Measurements from ENCODE around the gene TNS4. TPM values are rescaled to one million over a fixed set of nuclear protein-coding genes. Genes with fewer than 3 reads are reported as not detected.

The TNS4 gene
- total and polyA plus RNA-seq, 9 of the 15 experiments (the other 6 are each of a cell fraction or from before 2014, with no cell fraction given), result 0.04 to 0.73 (median 0.24) TPM; not detected in 1

DNA sequence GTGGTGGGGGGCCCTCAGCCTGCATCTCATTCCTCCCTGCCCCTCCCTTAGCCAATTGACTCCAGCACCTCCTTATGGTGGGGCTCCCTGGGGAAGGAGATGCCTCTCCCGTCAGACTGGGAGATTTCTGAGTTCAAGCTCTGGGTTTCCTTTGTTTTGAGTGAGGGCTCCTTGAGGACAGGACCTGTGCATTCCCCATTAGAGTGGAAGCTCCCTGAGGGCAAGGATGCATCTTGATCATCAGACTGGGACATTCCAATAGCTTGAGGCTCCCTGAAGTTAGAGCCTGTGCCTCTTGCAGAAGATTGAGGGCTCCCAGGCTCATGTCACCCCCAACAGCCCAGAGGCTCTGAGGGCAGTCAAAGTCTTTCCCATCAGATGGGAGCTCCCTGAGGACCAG lies 23.6 kb downstream of the TNS4 start:
- no TSS peak for BruUV-seq (replicated peaks)
- Histone ChIP-seq H3K27me3 (ENCODE audit: control insufficient read depth in 2 of 2, insufficient read depth in 2 of 2, low read length in 2 of 2) (no peaks in the 10 kb centered on the region), H3K79me2 (ENCODE audit: control insufficient read depth, insufficient read depth, low read length) (no peaks in the 10 kb centered on the region), H3K9me1 (ENCODE audit: control insufficient read depth, insufficient read depth, low read length) (no peaks in the 10 kb centered on the region), H3K4me3 (no peak overlapping the region), H3K36me3 (ENCODE audit: control insufficient read depth, insufficient read depth, low read length) (no peaks in the 10 kb centered on the region), H3K4me1 (replicated peaks in 1 of 2; ENCODE audit: control insufficient read depth in 2 of 2, insufficient read depth in 2 of 2, low read length in 2 of 2) (peaks cover 11 to 40% of the 10 kb centered on the region in 2 experiments; a peak in 4 of 5 replicates), H3K9me3 (replicated peaks; ENCODE audit: control insufficient read depth, insufficient read depth, low read depth, low read length) (no peaks in the 10 kb centered on the region), H3K9ac (ENCODE audit: insufficient read depth in 1 of 2, low read depth in 2 of 2, low read length in 2 of 2) (no peak overlapping the region), H3K27ac (ENCODE audit: extremely low read depth, low read depth, low read length) (no peak overlapping the region), H2AFZ (ENCODE audit: low read depth, low read length) (no peak overlapping the region), H3K4me2 (ENCODE audit: insufficient read depth, low read length) (no peak overlapping the region), H4K20me1 (replicated peaks; ENCODE audit: control insufficient read depth, insufficient read depth, low read length) (no peaks in the 10 kb centered on the region)
- ChIA-PET CTCF (ENCODE audit: low intra/inter-chr PET ratio) (no interaction called here), POLR2A (no interaction called here)
- in situ Hi-C loops (cut with MboI), result no loop called here
- ATAC-seq (no peak), DNase-seq (ENCODE audit: extremely low read depth in 1 of 4, low spot score in 3 of 4) (no peak), FAIRE-seq (no peak)
- 25% methylated on average over 1 of the region's 1 CpG for WGBS (ENCODE audit: insufficient coverage, low coverage, missing lambda C conversion rate)
- intact Hi-C loops (cut with micrococcal nuclease), result loop anchor here (2.0 to 10.0 kb wide), 3 partner anchors 35 to 113 kb away; partner anchors contain the start of genes GJD3 and IGFBP4
- TF ChIP-seq, protein P1, sequence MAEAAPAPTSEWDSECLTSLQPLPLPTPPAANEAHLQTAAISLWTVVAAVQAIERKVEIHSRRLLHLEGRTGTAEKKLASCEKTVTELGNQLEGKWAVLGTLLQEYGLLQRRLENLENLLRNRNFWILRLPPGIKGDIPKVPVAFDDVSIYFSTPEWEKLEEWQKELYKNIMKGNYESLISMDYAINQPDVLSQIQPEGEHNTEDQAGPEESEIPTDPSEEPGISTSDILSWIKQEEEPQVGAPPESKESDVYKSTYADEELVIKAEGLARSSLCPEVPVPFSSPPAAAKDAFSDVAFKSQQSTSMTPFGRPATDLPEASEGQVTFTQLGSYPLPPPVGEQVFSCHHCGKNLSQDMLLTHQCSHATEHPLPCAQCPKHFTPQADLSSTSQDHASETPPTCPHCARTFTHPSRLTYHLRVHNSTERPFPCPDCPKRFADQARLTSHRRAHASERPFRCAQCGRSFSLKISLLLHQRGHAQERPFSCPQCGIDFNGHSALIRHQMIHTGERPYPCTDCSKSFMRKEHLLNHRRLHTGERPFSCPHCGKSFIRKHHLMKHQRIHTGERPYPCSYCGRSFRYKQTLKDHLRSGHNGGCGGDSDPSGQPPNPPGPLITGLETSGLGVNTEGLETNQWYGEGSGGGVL (CRISPR knock-in tag; IDR thresholded peaks at IDR 0.05), result no peak
- TF ChIP-seq DIDO1 (tag; IDR thresholded peaks at IDR 0.05; ENCODE audit: low read depth) (no peak), ZNF165 (CRISPR knock-in tag; IDR thresholded peaks at IDR 0.05; ENCODE audit: borderline replicate concordance) (no peak), ZKSCAN1 (IDR thresholded peaks at IDR 0.05; ENCODE audit: low read depth, low read length) (no peak), ATF2 (CRISPR knock-in tag; IDR thresholded peaks at IDR 0.05) (no peak), CBX3 (IDR thresholded peaks at IDR 0.05; ENCODE audit: borderline replicate concordance in 1 of 2, low read length in 2 of 2) (peak in 1 of 2 experiments; percentile 34; a peak in 1 of 3 replicates), BDP1 (IDR thresholded peaks at IDR 0.05; ENCODE audit: insufficient read depth, insufficient read length) (no peak), ZNF639 (CRISPR knock-in tag; conservative IDR thresholded peaks at IDR 0.05 in 1 of 2, IDR thresholded peaks at IDR 0.05 in 1 of 2) (no peak), ZNF57 (CRISPR knock-in tag; IDR thresholded peaks at IDR 0.05) (no peak), RBM17 (IDR thresholded peaks at IDR 0.05; ENCODE audit: borderline replicate concordance, low read depth, low read length) (no peak), TCF7L2 (IDR thresholded peaks at IDR 0.05; ENCODE audit: low read depth, low read length) (no peak), ZC3H4 (CRISPR knock-in tag; IDR thresholded peaks at IDR 0.05; ENCODE audit: borderline replicate concordance) (no peak), C11orf30 (IDR thresholded peaks at IDR 0.05; ENCODE audit: low read depth) (no peak), SMARCE1 (IDR thresholded peaks at IDR 0.05) (no peak), TRIM28 (IDR thresholded peaks at IDR 0.05) (peak; percentile 63; the same call in 1 of the 2 replicates), BHLHE40 (IDR thresholded peaks at IDR 0.05; ENCODE audit: low read length) (no peak), ZNF280B (CRISPR knock-in tag; IDR thresholded peaks at IDR 0.05) (no peak), NR2C1 (IDR thresholded peaks at IDR 0.05) (no peak), NR2C1 (tag; IDR thresholded peaks at IDR 0.05) (no peak)

All from K562 (cell line).